NCI-H1694 (cell line): ENCODE data around the gene RAB32.

Source experiments
- DNase-seq: peaks from one replicate; lab custom pipeline; 2025; lab: John Stamatoyannopoulos, UW

RAB32 gene

GRCh38 chr6:146582857-146583256, 39.2 kb downstream of the RAB32 start:
- no peak for DNase-seq

- DNase-seq: no peak
Measured at GRCh38 chr6:146583966-146584365, 40.3 kb downstream of the RAB32 start.

GRCh38 chr6:146587459-146587858, 43.8 kb downstream of the RAB32 start:
- DNase-seq: no peak

- no peak for DNase-seq
Measured at GRCh38 chr6:146590492-146590891, 46.9 kb downstream of the RAB32 start.

- no peak for DNase-seq
Measured at GRCh38 chr6:146592451-146592850, 48.8 kb downstream of the RAB32 start.

- no peak for DNase-seq
Measured at GRCh38 chr6:146593986-146594385, 50.4 kb downstream of the RAB32 start.

GRCh38 chr6:146594495-146594894, 50.9 kb downstream of the RAB32 start:
- DNase-seq: no peak

- no peak for DNase-seq
Measured at GRCh38 chr6:146595972-146596731, 52.5 kb downstream of the RAB32 start.

- no peak for DNase-seq
Measured at GRCh38 chr6:146598772-146599405, 55.3 kb downstream of the RAB32 start, which contains the start of gene ADGB. Gene ADGB, plus strand, starts transcription at chr6:146598972. Its CDS starts 69 bp downstream, at chr6:146599041.

- no peak for DNase-seq
Measured at GRCh38 chr6:146601352-146601751, 57.7 kb downstream of the RAB32 start.

GRCh38 chr6:146602526-146602925, 58.9 kb downstream of the RAB32 start:
- DNase-seq: no peak
